Activated CD8-positive, alpha-beta T cell treated with anti-CD3 and anti-CD28 coated beads for 36 hours (primary cell): ENCODE data around the gene BCL11B. TPM values are rescaled to one million over a fixed set of nuclear protein-coding genes. Genes with fewer than 3 reads are reported as not detected.

Source experiments
- ATAC-seq: fragments of 200-7000 bp; cut with Tn5 transposase; one replicate; pipeline ENCODE4 v1.10.0; 2021; ENCODE audit warnings: mild to moderate bottlenecking, moderate library complexity
- CTCF ChIA-PET: fragments of 350-600 bp; sonication (Branson Sonifier 250); formaldehyde crosslinking; loops from one replicate; lab custom pipeline; 2021; ENCODE audit warnings: antibody characterized with exemption; lab: Charles Lee
- POLR2A ChIA-PET: fragments of 350-600 bp; sonication (Branson Sonifier 250); formaldehyde crosslinking; loops from one replicate; lab custom pipeline; 2021; ENCODE audit warnings: antibody characterized with exemption; lab: Charles Lee
- DNase-seq: peaks from one replicate; pipeline ENCODE4 v3.0.0-alpha.2; 2020
- H3K27ac Mint-ChIP-seq: one replicate; pipeline ENCODE4 v1.8.0; 2021; ENCODE audit warnings: mild to moderate bottlenecking, mixed read lengths
- H3K27me3 Mint-ChIP-seq: one replicate; pipeline ENCODE4 v1.8.0; 2021; ENCODE audit warnings: mixed read lengths
- H3K36me3 Mint-ChIP-seq: one replicate; pipeline ENCODE4 v1.8.0; 2021; ENCODE audit warnings: low read depth, mixed read lengths
- H3K4me1 Mint-ChIP-seq: one replicate; pipeline ENCODE4 v1.8.0; 2021; ENCODE audit warnings: low read depth, mixed read lengths
- H3K4me3 Mint-ChIP-seq: one replicate; pipeline ENCODE4 v1.8.0; 2021; ENCODE audit warnings: mild to moderate bottlenecking, moderate library complexity, mixed read lengths
- H3K9me3 Mint-ChIP-seq: one replicate; pipeline ENCODE4 v1.8.0; 2021; ENCODE audit warnings: mixed read lengths
- intact Hi-C: fragments of 100-400 bp; cut with micrococcal nuclease; formaldehyde crosslinking; loops from one replicate; pipeline ENCODE4 v1.10.0; 2022
- total RNA-seq, 2 experiments: library from RNA; stranded (reverse); gene quantifications; one replicate each; pipeline ENCODE4 v1.2.3, GENCODE V29; 2021
- TF ChIP-seq, protein P1 (sequence below): fragments of 200-600 bp; IDR thresholded peaks from one replicate; pipeline ENCODE4 v1.8.0; 2022; ENCODE audit warnings: antibody characterized with exemption, mild to moderate bottlenecking

The BCL11B gene
- total RNA-seq, 2 experiments from 2014 or later, result 48.5 to 53.0 TPM

DNA sequence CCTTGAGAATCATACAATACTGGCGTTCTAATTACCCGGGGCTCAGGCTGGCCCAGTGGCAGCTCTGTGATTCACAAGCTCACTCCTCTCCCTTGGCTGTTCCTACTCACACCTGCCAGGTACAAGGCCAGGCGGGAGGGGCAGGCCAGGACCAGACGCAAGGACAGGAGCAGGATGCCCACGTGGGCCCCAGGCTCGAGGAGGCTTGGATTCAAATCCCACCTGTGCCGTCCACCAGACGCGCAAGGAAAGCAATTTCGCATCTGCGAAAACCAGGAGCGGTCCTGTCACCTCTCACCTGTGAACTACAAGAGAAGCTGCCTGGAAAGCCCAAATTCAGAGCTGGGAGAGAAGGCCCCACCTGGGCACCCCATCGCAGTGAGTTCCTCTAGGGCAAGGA lies 50.6 kb downstream of the BCL11B start:
- TF ChIP-seq, protein P1, sequence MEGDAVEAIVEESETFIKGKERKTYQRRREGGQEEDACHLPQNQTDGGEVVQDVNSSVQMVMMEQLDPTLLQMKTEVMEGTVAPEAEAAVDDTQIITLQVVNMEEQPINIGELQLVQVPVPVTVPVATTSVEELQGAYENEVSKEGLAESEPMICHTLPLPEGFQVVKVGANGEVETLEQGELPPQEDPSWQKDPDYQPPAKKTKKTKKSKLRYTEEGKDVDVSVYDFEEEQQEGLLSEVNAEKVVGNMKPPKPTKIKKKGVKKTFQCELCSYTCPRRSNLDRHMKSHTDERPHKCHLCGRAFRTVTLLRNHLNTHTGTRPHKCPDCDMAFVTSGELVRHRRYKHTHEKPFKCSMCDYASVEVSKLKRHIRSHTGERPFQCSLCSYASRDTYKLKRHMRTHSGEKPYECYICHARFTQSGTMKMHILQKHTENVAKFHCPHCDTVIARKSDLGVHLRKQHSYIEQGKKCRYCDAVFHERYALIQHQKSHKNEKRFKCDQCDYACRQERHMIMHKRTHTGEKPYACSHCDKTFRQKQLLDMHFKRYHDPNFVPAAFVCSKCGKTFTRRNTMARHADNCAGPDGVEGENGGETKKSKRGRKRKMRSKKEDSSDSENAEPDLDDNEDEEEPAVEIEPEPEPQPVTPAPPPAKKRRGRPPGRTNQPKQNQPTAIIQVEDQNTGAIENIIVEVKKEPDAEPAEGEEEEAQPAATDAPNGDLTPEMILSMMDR, result no peak
- DNase-seq (no peak), ATAC-seq (no peak)
- peaks cover 72% of the 10 kb centered on the region for H3K36me3 Mint-ChIP-seq
- H3K27me3 Mint-ChIP-seq, result no peaks in the 10 kb centered on the region
- intact Hi-C loops, result no loop called here
- ChIA-PET CTCF (interaction anchor here (1.0 to 2.2 kb wide), 5 partner anchors 9 to 45 kb away, joined by 3 to 4 read pairs (median 3); no protein-coding TSS in a partner anchor), POLR2A (interaction anchor here (1.0 to 10.7 kb wide), 5 partner anchors 8 to 51 kb away, joined by 3 to 92 read pairs (median 4); partner anchors contain the start of gene BCL11B)
- no peak overlapping the region for H3K4me3 Mint-ChIP-seq
- H3K27ac Mint-ChIP-seq, result peak overlapping the region; percentile 99
- H3K4me1 Mint-ChIP-seq, result peaks cover 92% of the 10 kb centered on the region
- peaks cover 1% of the 10 kb centered on the region for H3K9me3 Mint-ChIP-seq

DNA sequence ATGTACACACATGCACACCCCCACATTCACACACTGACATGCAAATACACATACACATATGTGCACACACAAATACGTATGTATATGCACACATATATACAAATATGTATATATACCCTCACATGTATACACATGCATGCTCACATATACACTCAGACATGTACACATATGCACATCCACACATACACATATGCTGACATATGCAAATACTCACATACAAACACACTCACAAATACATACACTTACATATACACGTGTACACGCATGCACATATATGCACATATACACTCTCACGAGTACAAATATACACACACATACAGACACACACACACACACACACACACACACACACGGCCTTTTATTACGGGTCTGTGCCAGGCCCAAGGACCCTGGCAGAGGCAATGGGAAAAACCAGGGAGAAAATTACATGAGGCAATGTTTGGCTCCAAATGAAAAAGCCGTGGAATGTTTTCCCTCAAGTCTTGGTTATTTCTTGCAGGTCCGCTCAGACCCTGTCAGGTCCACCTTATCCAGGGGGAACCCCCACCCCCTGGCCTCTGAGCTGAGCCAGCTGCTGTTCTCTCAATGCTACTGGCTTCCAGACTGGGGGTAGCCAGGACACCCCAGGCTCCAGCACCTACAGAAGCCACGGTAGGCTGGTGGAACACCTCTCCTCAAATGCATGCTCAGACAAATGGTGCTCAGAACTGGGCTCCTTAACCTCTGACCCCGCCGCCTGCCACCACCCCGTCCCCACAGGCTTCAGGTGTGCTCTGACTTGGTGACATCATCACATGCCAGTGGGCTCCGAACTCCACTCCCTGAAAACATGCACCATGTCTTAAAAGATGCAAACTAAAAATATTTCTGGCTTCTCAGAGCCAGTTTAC lies 54.7 kb downstream of the BCL11B start:
- no peaks in the 10 kb centered on the region for H3K27me3 Mint-ChIP-seq
- ATAC-seq (no peak), DNase-seq (no peak)
- ChIA-PET CTCF (interaction anchor here (1.9 to 2.2 kb wide), 2 partner anchors 10 to 19 kb away, joined by 4 to 9 read pairs; no protein-coding TSS in a partner anchor), POLR2A (interaction anchor here (0.6 to 10.7 kb wide), 5 partner anchors 8 to 322 kb away, joined by 3 to 92 read pairs (median 17); no protein-coding TSS in a partner anchor)
- peaks cover 44% of the 10 kb centered on the region for H3K36me3 Mint-ChIP-seq
- H3K9me3 Mint-ChIP-seq, result peaks cover 1% of the 10 kb centered on the region
- peak overlapping the region; percentile 64 for H3K4me3 Mint-ChIP-seq
- TF ChIP-seq, protein P1, result no peak
- H3K27ac Mint-ChIP-seq, result peak overlapping the region; percentile 98
- peaks cover 89% of the 10 kb centered on the region for H3K4me1 Mint-ChIP-seq
- intact Hi-C loops, result no loop called here

DNA sequence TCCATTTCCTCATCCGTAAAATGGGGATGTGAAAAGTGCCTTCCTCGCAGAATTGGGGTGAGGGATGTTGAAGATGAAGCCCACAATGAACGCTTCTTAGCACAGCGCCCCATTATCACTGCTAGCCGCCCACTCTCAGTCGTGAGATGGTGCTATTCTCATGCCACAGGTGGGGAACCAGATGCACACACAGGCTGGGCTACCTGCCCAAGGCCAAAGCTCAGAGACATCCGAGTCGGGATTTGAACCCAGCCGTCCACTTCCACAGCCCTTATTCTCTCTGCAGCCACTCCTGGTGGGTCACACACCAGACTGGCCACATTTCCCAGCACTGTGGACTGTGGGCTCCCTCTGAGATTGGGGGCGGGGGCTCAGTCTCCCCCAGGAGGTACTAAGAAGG lies 55.8 kb downstream of the BCL11B start:
- no peaks in the 10 kb centered on the region for H3K27me3 Mint-ChIP-seq
- H3K9me3 Mint-ChIP-seq, result peaks cover 1% of the 10 kb centered on the region
- TF ChIP-seq, protein P1, result no peak
- peak overlapping the region; percentile 64 for H3K4me3 Mint-ChIP-seq
- ATAC-seq, result no peak
- peak overlapping the region; percentile 98 for H3K27ac Mint-ChIP-seq
- intact Hi-C loops, result no loop called here
- CTCF ChIA-PET, result interaction anchor here (0.6 to 4.4 kb wide), 4 partner anchors 9 to 37 kb away, joined by 3 to 19 read pairs (median 11); no protein-coding TSS in a partner anchor
- peaks cover 89% of the 10 kb centered on the region for H3K4me1 Mint-ChIP-seq
- POLR2A ChIA-PET, result interaction anchor here (1.0 to 10.7 kb wide), 8 partner anchors 9 to 1034 kb away, joined by 3 to 92 read pairs (median 10); no protein-coding TSS in a partner anchor
- no peak for DNase-seq
- H3K36me3 Mint-ChIP-seq, result peaks cover 45% of the 10 kb centered on the region

DNA sequence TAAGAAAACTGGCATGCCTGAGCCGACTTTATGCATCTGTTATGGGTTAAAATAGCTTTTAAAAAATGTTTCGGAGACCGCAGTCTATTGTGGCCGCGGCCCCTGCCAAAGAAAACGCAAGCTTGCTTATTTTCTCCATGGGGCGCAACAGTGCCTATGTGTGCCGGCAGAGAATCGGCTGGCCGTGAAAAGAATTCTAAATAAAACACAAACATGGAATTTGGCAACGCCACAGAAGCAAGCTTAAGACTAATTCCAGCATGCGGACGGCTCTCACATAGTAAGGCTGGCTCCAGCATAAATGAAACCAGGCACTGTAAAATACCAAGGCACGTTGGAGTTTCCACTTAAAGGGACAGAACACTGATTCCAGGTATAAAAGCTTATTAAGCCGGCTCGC lies 56.7 kb downstream of the BCL11B start:
- Mint-ChIP-seq H3K9me3 (peaks cover 1% of the 10 kb centered on the region), H3K27ac (peak overlapping the region; percentile 98), H3K4me3 (peak overlapping the region; percentile 64), H3K36me3 (peaks cover 43% of the 10 kb centered on the region), H3K27me3 (no peaks in the 10 kb centered on the region), H3K4me1 (peaks cover 93% of the 10 kb centered on the region)
- no peak for DNase-seq
- CTCF ChIA-PET, result interaction anchor here (0.8 to 4.4 kb wide), 10 partner anchors 9 to 52 kb away, joined by 3 to 19 read pairs (median 6); no protein-coding TSS in a partner anchor
- TF ChIP-seq, protein P1, result no peak
- POLR2A ChIA-PET, result interaction anchor here (0.6 to 10.7 kb wide), 11 partner anchors 8 to 1033 kb away, joined by 3 to 92 read pairs (median 6); no protein-coding TSS in a partner anchor
- intact Hi-C loops, result no loop called here
- no peak for ATAC-seq
